K562 (cell line): ENCODE data around the gene SHFL. TPM values are rescaled to one million over a fixed set of nuclear protein-coding genes. Genes with fewer than 3 reads are reported as not detected.

Experiments
- DACH1 ChIP-seq: fragments of 450-650 bp; IDR thresholded peaks from 2 replicates; pipeline ENCODE4 v1.6.1; 2018; ENCODE audit not compliant: partially characterized antibody
- FUS ChIP-seq: fragments of 200-400 bp; formaldehyde crosslinking; optimal IDR thresholded peaks from 2 replicates; pipeline ENCODE3; 2017; ENCODE audit warnings: low read depth, low read length
- KLF13 ChIP-seq: fragments of 450-650 bp; IDR thresholded peaks from 2 replicates; pipeline ENCODE4 v1.6.1; 2016; ENCODE audit warnings: missing genetic modification characterization, low read depth, mild to moderate bottlenecking, missing compliant biosample characterization, moderate library complexity, borderline replicate concordance
- MTA2 ChIP-seq: fragments of 450-650 bp; IDR thresholded peaks from 2 replicates; pipeline ENCODE4 v1.6.1; 2016; ENCODE audit warnings: low read depth
- MTF1 ChIP-seq: fragments of 250-450 bp; sonication (Bioruptor Pico); IDR thresholded peaks from 2 replicates; pipeline ENCODE4 v1.9.0; 2021; ENCODE audit warnings: moderate library complexity, mild to moderate bottlenecking, inconsistent platforms, borderline replicate concordance
- MYNN ChIP-seq, 2 experiments: sonication (generic); formaldehyde crosslinking in 1 of 2; IDR thresholded peaks; 2 replicates each; pipeline versions ENCODE4 v1.5.0 to v1.6.1; 2016 to 2020; ENCODE audit warnings: antibody characterized with exemption in 1 of 2, missing genetic modification reagents in 1 of 2
- NR2F6 ChIP-seq: fragments of 450-650 bp; formaldehyde crosslinking; IDR thresholded peaks from 2 replicates; pipeline ENCODE4 v1.4.0; 2020; ENCODE audit warnings: mild to moderate bottlenecking
- NRF1 ChIP-seq, 2 experiments: fragments of 450-650 bp; IDR thresholded peaks in 1 of 2; conservative IDR thresholded peaks in 1 of 2; 2 replicates each; pipeline ENCODE4 v1.6.1; 2014; ENCODE audit warnings: mild to moderate bottlenecking in 2 of 2
- RHOXF2B ChIP-seq: fragments of 250-450 bp; sonication (Bioruptor Pico); conservative IDR thresholded peaks from 2 replicates; pipeline ENCODE4 v1.5.1; 2021
- SREBF1 ChIP-seq: fragments of 150-350 bp; IDR thresholded peaks from 2 replicates; pipeline ENCODE4 v1.6.1; 2014; ENCODE audit warnings: antibody characterized with exemption, low read depth, low read length, borderline replicate concordance
- TEAD2 ChIP-seq: fragments of 450-650 bp; IDR thresholded peaks from 2 replicates; pipeline ENCODE4 v1.6.1; 2016; ENCODE audit warnings: missing genetic modification characterization, control low read depth, missing compliant biosample characterization
- TOE1 ChIP-seq, 2 experiments: fragments of 450-650 bp in 1 of 2; sonication (generic) in 1 of 2; formaldehyde crosslinking in 1 of 2; IDR thresholded peaks; 2 replicates each; pipeline versions ENCODE4 v1.7.1 to v1.8.0; 2016 to 2022; ENCODE audit warnings: borderline replicate concordance in 2 of 2, mild to moderate bottlenecking in 2 of 2, antibody characterized with exemption in 1 of 2, inconsistent platforms in 1 of 2, low read depth in 1 of 2, missing genetic modification reagents in 1 of 2, moderate library complexity in 1 of 2
- ZNF277 ChIP-seq: fragments of 250-450 bp; sonication (Bioruptor Pico); IDR thresholded peaks from 2 replicates; pipeline ENCODE4 v1.8.0; 2022; ENCODE audit warnings: inconsistent platforms, mild to moderate bottlenecking, moderate library complexity, borderline replicate concordance
- polyA plus RNA-seq, 8 experiments: library from polyadenylated mRNA; depleted of rRNA in 4 of 8; stranded (reverse) in 5 of 8; unstranded in 3 of 8; fragments of >200 nt; fragmentation: Nextera tagmentation in 2 of 8; fragmentation: Illumina TruSeq in 1 of 8; extraction: Ambion mirVana in 2 of 8; extraction: Trizol in 1 of 8; gene quantifications; 2 replicates each; pipeline versions ENCODE4 v1.2.1 to v1.2.3, GENCODE V29; 2011 to 2014; ENCODE audit warnings: inconsistent platforms in 1 of 8, missing spikeins in 1 of 8
- total RNA-seq, 7 experiments: library from RNA; depleted of rRNA in 6 of 7; stranded (reverse); fragments of >200 nt in 6 of 7; fragmentation: Illumina TruSeq in 2 of 7; extraction: Trizol in 2 of 7; gene quantifications; 2 replicates each; pipeline versions ENCODE4 v1.2.1 to v1.2.3, GENCODE V29; 2011 to 2021; ENCODE audit warnings: low replicate concordance in 1 of 7
- TF ChIP-seq, protein P1 (sequence below), 3 experiments: fragments of 200-800 bp in 1 of 3; fragments of 250-450 bp in 1 of 3; fragments of 450-650 bp in 1 of 3; sonication (Bioruptor Pico) in 1 of 3; sonication (Bioruptor generic) in 1 of 3; formaldehyde crosslinking in 1 of 3; IDR thresholded peaks; 2 replicates each; pipeline versions ENCODE4 v1.6.1 to v1.8.0; 2016 to 2022; ENCODE audit warnings: mild to moderate bottlenecking in 2 of 3, missing genetic modification characterization in 2 of 3, missing compliant biosample characterization in 1 of 3, moderate library complexity in 1 of 3
- TF ChIP-seq, protein P2 (sequence below): fragments of 250-450 bp; sonication (Bioruptor Pico); IDR thresholded peaks from 2 replicates; pipeline ENCODE4 v1.5.0; 2021
- TF ChIP-seq, protein P3 (sequence below): sonication (generic); formaldehyde crosslinking; IDR thresholded peaks from 2 replicates; pipeline ENCODE4 v1.8.0; 2022; ENCODE audit warnings: missing genetic modification reagents, mild to moderate bottlenecking, borderline replicate concordance
- TF ChIP-seq, protein P4 (sequence below), 2 experiments: fragments of 450-650 bp; IDR thresholded peaks; 2 replicates each; pipeline ENCODE4 v1.6.1; 2016

The SHFL gene
- total and polyA plus RNA-seq, 9 of the 15 experiments (the other 6 are each of a cell fraction or from before 2014, with no cell fraction given) = 1.5 to 25.7 (median 13.0) TPM

DNA sequence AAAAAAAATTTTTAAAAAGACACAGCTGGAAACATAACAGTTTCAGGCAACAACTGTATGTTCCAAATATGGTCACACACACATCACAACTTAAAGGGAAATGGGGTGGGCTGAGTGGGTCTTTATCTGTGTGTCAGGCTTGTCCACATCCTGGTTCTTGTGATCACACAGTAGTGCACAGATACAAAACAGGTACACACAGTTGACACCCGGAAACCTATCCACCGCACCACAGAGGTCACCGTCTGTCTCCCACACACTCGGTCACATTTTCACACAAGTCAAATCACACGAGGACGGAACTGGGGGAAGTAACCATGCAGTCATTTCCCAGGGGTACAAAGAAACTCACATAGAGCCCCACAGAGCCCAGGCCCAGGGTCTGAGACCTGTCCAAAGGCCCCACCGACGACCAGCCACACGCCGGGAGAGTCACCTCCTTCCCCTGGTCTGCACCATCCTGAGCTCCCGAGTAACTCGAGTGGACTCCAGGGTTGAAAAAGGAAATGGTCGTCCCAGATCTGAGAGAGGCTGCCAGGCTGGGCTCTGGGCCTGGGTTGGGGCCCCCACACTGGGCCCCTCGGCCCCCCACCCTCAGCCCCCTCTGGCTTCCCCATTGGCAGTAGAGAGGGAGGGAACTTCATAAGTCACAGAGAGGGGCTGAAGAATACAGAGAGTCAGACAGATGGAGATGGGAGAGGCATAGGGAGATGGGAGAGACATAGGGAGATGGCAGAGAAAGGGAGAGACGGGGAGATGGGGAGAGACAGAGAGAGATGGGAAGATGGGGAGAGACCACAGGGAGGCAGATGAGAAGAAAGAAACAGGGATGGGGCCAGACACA lies 18.8 kb downstream of the SHFL start (continued):
- TF ChIP-seq, protein P1, sequence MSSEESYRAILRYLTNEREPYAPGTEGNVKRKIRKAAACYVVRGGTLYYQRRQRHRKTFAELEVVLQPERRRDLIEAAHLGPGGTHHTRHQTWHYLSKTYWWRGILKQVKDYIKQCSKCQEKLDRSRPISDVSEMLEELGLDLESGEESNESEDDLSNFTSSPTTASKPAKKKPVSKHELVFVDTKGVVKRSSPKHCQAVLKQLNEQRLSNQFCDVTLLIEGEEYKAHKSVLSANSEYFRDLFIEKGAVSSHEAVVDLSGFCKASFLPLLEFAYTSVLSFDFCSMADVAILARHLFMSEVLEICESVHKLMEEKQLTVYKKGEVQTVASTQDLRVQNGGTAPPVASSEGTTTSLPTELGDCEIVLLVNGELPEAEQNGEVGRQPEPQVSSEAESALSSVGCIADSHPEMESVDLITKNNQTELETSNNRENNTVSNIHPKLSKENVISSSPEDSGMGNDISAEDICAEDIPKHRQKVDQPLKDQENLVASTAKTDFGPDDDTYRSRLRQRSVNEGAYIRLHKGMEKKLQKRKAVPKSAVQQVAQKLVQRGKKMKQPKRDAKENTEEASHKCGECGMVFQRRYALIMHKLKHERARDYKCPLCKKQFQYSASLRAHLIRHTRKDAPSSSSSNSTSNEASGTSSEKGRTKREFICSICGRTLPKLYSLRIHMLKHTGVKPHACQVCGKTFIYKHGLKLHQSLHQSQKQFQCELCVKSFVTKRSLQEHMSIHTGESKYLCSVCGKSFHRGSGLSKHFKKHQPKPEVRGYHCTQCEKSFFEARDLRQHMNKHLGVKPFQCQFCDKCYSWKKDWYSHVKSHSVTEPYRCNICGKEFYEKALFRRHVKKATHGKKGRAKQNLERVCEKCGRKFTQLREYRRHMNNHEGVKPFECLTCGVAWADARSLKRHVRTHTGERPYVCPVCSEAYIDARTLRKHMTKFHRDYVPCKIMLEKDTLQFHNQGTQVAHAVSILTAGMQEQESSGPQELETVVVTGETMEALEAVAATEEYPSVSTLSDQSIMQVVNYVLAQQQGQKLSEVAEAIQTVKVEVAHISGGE (CRISPR knock-in tag; IDR thresholded peaks at IDR 0.05) = no peak
- TF ChIP-seq MTF1 = no peak
- no peak for TF ChIP-seq DACH1
- no peak for TF ChIP-seq ZNF277 (CRISPR knock-in tag)
- TF ChIP-seq NR2F6 = no peak
- TF ChIP-seq RHOXF2B (CRISPR knock-in tag) = no peak
- no peak for TF ChIP-seq MYNN (IDR thresholded peaks at IDR 0.05)
- no peak for TF ChIP-seq MYNN (CRISPR knock-in tag; IDR thresholded peaks at IDR 0.05)
- no peak for TF ChIP-seq TOE1 (IDR thresholded peaks at IDR 0.05; ENCODE audit: borderline replicate concordance)
- TF ChIP-seq TOE1 (CRISPR knock-in tag; IDR thresholded peaks at IDR 0.05; ENCODE audit: borderline replicate concordance, low read depth) = no peak
- 0 out of 4 replicates have a peak, but pooled peaks of 1 of the 2 experiments have one; percentile 10 for TF ChIP-seq NRF1 (conservative IDR thresholded peaks at IDR 0.05 in 1 of 2, IDR thresholded peaks at IDR 0.05 in 1 of 2)
- no peak for TF ChIP-seq KLF13
- TF ChIP-seq, protein P2, sequence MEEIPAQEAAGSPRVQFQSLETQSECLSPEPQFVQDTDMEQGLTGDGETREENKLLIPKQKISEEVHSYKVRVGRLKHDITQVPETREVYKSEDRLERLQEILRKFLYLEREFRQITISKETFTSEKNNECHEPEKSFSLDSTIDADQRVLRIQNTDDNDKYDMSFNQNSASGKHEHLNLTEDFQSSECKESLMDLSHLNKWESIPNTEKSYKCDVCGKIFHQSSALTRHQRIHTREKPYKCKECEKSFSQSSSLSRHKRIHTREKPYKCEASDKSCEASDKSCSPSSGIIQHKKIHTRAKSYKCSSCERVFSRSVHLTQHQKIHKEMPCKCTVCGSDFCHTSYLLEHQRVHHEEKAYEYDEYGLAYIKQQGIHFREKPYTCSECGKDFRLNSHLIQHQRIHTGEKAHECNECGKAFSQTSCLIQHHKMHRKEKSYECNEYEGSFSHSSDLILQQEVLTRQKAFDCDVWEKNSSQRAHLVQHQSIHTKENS = no peak
- no peak for TF ChIP-seq FUS
- TF ChIP-seq, protein P3, sequence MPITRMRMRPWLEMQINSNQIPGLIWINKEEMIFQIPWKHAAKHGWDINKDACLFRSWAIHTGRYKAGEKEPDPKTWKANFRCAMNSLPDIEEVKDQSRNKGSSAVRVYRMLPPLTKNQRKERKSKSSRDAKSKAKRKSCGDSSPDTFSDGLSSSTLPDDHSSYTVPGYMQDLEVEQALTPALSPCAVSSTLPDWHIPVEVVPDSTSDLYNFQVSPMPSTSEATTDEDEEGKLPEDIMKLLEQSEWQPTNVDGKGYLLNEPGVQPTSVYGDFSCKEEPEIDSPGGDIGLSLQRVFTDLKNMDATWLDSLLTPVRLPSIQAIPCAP = no peak
- no peak for TF ChIP-seq TEAD2 (tag)
- TF ChIP-seq SREBF1 = no peak
- TF ChIP-seq, protein P4, sequence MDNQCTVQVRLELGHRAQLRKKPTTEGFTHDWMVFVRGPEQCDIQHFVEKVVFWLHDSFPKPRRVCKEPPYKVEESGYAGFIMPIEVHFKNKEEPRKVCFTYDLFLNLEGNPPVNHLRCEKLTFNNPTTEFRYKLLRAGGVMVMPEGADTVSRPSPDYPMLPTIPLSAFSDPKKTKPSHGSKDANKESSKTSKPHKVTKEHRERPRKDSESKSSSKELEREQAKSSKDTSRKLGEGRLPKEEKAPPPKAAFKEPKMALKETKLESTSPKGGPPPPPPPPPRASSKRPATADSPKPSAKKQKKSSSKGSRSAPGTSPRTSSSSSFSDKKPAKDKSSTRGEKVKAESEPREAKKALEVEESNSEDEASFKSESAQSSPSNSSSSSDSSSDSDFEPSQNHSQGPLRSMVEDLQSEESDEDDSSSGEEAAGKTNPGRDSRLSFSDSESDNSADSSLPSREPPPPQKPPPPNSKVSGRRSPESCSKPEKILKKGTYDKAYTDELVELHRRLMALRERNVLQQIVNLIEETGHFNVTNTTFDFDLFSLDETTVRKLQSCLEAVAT (IDR thresholded peaks at IDR 0.05) = no peak
- no peak for TF ChIP-seq MTA2
